KOPT-K1 (cell line): ENCODE data around the gene SENP5.
"Not testable (repeated sequence)": the region's sequence is repeated elsewhere in the genome, so short reads cannot be mapped to it uniquely, and the experiment has no call there.

ENCODE experiments used
- H3K27ac ChIP-seq: fragments of 200-600 bp; sonication (generic); 2 replicates; pipeline ENCODE4 v1.5.1; 2016; ENCODE audit warnings: antibody characterized with exemption, mild to moderate bottlenecking, low read depth, low read length; ENCODE audit not compliant: poor library complexity, severe bottlenecking
- H3K36me3 ChIP-seq: fragments of 200-600 bp; sonication (generic); 2 replicates; pipeline ENCODE4 v1.5.1; 2017; ENCODE audit warnings: antibody characterized with exemption, mild to moderate bottlenecking, low read length, moderate library complexity; ENCODE audit not compliant: insufficient read depth
- H3K9me3 ChIP-seq: fragments of 200-600 bp; sonication (generic); 2 replicates; pipeline ENCODE4 v1.5.1; 2017; ENCODE audit warnings: antibody characterized with exemption, low read length, mild to moderate bottlenecking; ENCODE audit not compliant: insufficient read depth, poor library complexity, severe bottlenecking

The SENP5 gene

GRCh38 chr3:196867507-196868296 is at the start of gene SENP5:
TSS of gene SENP5 (plus strand) at chr3:196867920. CDS start at chr3:196885182, 17,262 bp downstream.
- peak within 1 kb of the TSS; percentile 79 for H3K27ac ChIP-seq

GRCh38 chr3:196821806-196822355 is 45.8 kb upstream of the SENP5 start:
- H3K27ac ChIP-seq, result no peak overlapping the region
- peaks cover 99% of the 10 kb centered on the region for H3K36me3 ChIP-seq
- H3K9me3 ChIP-seq, result no peaks in the 10 kb centered on the region

More at GRCh38 chr3:196867507-196868296, at the start of gene SENP5:
- Histone ChIP-seq H3K9me3 (peaks cover 8% of the 10 kb centered on the region), H3K36me3 (peaks cover 14% of the 10 kb centered on the region; the same call in 1 of the 2 replicates)

- not testable (repeated sequence) for H3K27ac ChIP-seq, H3K9me3 ChIP-seq
- H3K36me3 ChIP-seq, result peaks cover 85% of the 10 kb centered on the region
Measured at GRCh38 chr3:196829651-196830050, 38.1 kb upstream of the SENP5 start.

- Histone ChIP-seq H3K9me3 (no peaks in the 10 kb centered on the region), H3K27ac (no peak overlapping the region)
Measured at GRCh38 chr3:196835086-196835485, 32.6 kb upstream of the SENP5 start.

GRCh38 chr3:196836626-196837025 is 31.1 kb upstream of the SENP5 start:
- peaks cover 15% of the 10 kb centered on the region for H3K36me3 ChIP-seq
- not testable (repeated sequence) for H3K27ac ChIP-seq, H3K9me3 ChIP-seq

More at GRCh38 chr3:196835086-196835485, 32.6 kb upstream of the SENP5 start:
- H3K36me3 ChIP-seq, result peaks cover 31% of the 10 kb centered on the region

GRCh38 chr3:196837819-196838420 is 29.8 kb upstream of the SENP5 start:
- no peak overlapping the region for H3K27ac ChIP-seq
- H3K36me3 ChIP-seq, result peaks cover 2% of the 10 kb centered on the region; the same call in 1 of the 2 replicates
- no peaks in the 10 kb centered on the region for H3K9me3 ChIP-seq

GRCh38 chr3:196839351-196839750 is 28.4 kb upstream of the SENP5 start:
- H3K9me3 ChIP-seq, H3K36me3 ChIP-seq, H3K27ac ChIP-seq: not testable (repeated sequence)

GRCh38 chr3:196842567-196843434 is 24.9 kb upstream of the SENP5 start:
- Histone ChIP-seq H3K36me3 (no peaks in the 10 kb centered on the region), H3K9me3 (no peaks in the 10 kb centered on the region), H3K27ac (no peak overlapping the region)

- no peaks in the 10 kb centered on the region for H3K36me3 ChIP-seq
- no peak overlapping the region for H3K27ac ChIP-seq
- H3K9me3 ChIP-seq, result peaks cover 5% of the 10 kb centered on the region
Measured at GRCh38 chr3:196843435-196844110, 24.1 kb upstream of the SENP5 start.

GRCh38 chr3:196844235-196845219 is 23.2 kb upstream of the SENP5 start:
- H3K27ac ChIP-seq, H3K36me3 ChIP-seq: not testable (repeated sequence)
- H3K9me3 ChIP-seq, result peaks cover 12% of the 10 kb centered on the region

- not testable (repeated sequence) for H3K36me3 ChIP-seq, H3K27ac ChIP-seq
- peaks cover 12% of the 10 kb centered on the region for H3K9me3 ChIP-seq
Measured at GRCh38 chr3:196848375-196848774, 19.3 kb upstream of the SENP5 start.

- Histone ChIP-seq H3K27ac (no peak overlapping the region), H3K9me3 (peaks cover 12% of the 10 kb centered on the region), H3K36me3 (no peaks in the 10 kb centered on the region)
Measured at GRCh38 chr3:196849180-196849741, 18.5 kb upstream of the SENP5 start.

- H3K36me3 ChIP-seq, H3K27ac ChIP-seq: not testable (repeated sequence)
- peaks cover 12% of the 10 kb centered on the region for H3K9me3 ChIP-seq
Measured at GRCh38 chr3:196863000-196863399, 4.7 kb upstream of the SENP5 start.
